ENCODE data around the gene TMED8.

- no peak for TF ChIP-seq CTCF (IDR thresholded peaks at IDR 0.05)
- no peak for TF ChIP-seq POLR2AphosphoS5 (IDR thresholded peaks at IDR 0.05; ENCODE audit: insufficient read depth in 1 of 2, low read depth in 1 of 2)
- no peak for TF ChIP-seq POLR2A (IDR thresholded peaks at IDR 0.05)
Measured at GRCh38 chr14:77340389-77340788, 36.5 kb downstream of the TMED8 start.
